ENCODE data around the gene SGIP1. TPM values are rescaled to one million over a fixed set of nuclear protein-coding genes. Genes with fewer than 3 reads are reported as not detected.

The SGIP1 gene
- total and polyA plus RNA-seq, 2 of the 8 experiments (the other 6 are each of a cell fraction or from before 2014, with no cell fraction given), result 1.4 to 2.1 TPM

GRCh38 chr1:66607458-66607857, 73.5 kb downstream of the SGIP1 start:
- no peaks in the 10 kb centered on the region for H3K23me2 ChIP-seq (ENCODE audit: low read depth, low read length)
- H4K8ac ChIP-seq (ENCODE audit: extremely low read depth, insufficient read depth, low read length), result no peak overlapping the region
- DNase-seq (ENCODE audit: low read depth in 1 of 2, low spot score in 2 of 2) (peak in 1 of 2 experiments; percentile 50), FAIRE-seq (no peak)
- no peak overlapping the region for H2AFZ ChIP-seq (ENCODE audit: low read length)
- no peaks in the 10 kb centered on the region for H3K9me3 ChIP-seq (ENCODE audit: insufficient read depth in 2 of 2, low read depth in 1 of 2, low read length in 1 of 2)
- H3K79me1 ChIP-seq (ENCODE audit: low read depth, low read length), result no peaks in the 10 kb centered on the region
- no peak overlapping the region for H2BK120ac ChIP-seq (replicated peaks; ENCODE audit: low read depth, low read length)
- no peaks in the 10 kb centered on the region for H4K20me1 ChIP-seq (replicated peaks in 1 of 2; ENCODE audit: control insufficient read depth in 1 of 2, insufficient read depth in 2 of 2, low read length in 2 of 2)
- no peak overlapping the region for H3K56ac ChIP-seq (replicated peaks; ENCODE audit: insufficient read length, low read depth, low read length)
- CTCF ChIA-PET (ENCODE audit: partially characterized antibody), result interaction anchor here (0.6 to 4.6 kb wide), 11 partner anchors 10 to 139 kb away, joined by 3 to 26 read pairs (median 3); partner anchors contain the start of gene SGIP1
- WGBS, 2 experiments (ENCODE audit: extremely low coverage in 1 of 2, insufficient coverage in 1 of 2, insufficient read length in 1 of 2, insufficient replicate concordance in 2 of 2, low coverage in 1 of 2, low lambda C conversion rate in 2 of 2, missing lambda C conversion rate in 1 of 2), result 81% methylated on average over 2 of the region's 2 CpGs; no CpG with 5 or more reads in 1 of the 2 experiments
- H3K4me2 ChIP-seq (ENCODE audit: insufficient read depth in 1 of 2, low read depth in 2 of 2, low read length in 2 of 2), result no peak overlapping the region
- no peak overlapping the region for H3K9ac ChIP-seq (replicated peaks in 1 of 4; ENCODE audit: extremely low read depth in 1 of 4, low read depth in 3 of 4, low read length in 3 of 4)
- H2BK20ac ChIP-seq (ENCODE audit: low read length), result no peak overlapping the region
- H3K79me2 ChIP-seq (ENCODE audit: control insufficient read depth in 1 of 2, insufficient read depth in 2 of 2, low read length in 2 of 2), result no peaks in the 10 kb centered on the region
- no peaks in the 10 kb centered on the region for H3K36me3 ChIP-seq (ENCODE audit: control insufficient read depth in 2 of 4, insufficient read depth in 4 of 4, low read length in 3 of 4)
- no peak overlapping the region for H3K27ac ChIP-seq (ENCODE audit: low read depth, low read length)
- H3K27me3 ChIP-seq (replicated peaks in 1 of 4; ENCODE audit: control insufficient read depth in 3 of 4, extremely low read depth in 1 of 4, insufficient read depth in 3 of 4, low read length in 3 of 4), result no peaks in the 10 kb centered on the region
- no peak overlapping the region for H4K5ac ChIP-seq (ENCODE audit: insufficient read length, low read depth, low read length)
- H3K4me1 ChIP-seq (replicated peaks in 1 of 4; ENCODE audit: control insufficient read depth in 3 of 4, insufficient read depth in 4 of 4, low read length in 3 of 4), result no peaks in the 10 kb centered on the region
- H2BK5ac ChIP-seq (ENCODE audit: low read depth, low read length), result no peak overlapping the region
- H2AK5ac ChIP-seq (ENCODE audit: low read depth, low read length), result no peak overlapping the region
- no peak overlapping the region for H3K18ac ChIP-seq (ENCODE audit: extremely low read depth, low read length)
- no peak overlapping the region for H3K4ac ChIP-seq (replicated peaks; ENCODE audit: insufficient read length, low read depth, low read length)
- no peak overlapping the region for H3K4me3 ChIP-seq (ENCODE audit: extremely low read depth in 1 of 4, insufficient read depth in 2 of 4, low read depth in 3 of 4, low read length in 4 of 4)
- no peak overlapping the region for H4K91ac ChIP-seq (replicated peaks; ENCODE audit: insufficient read length, low read length)
- H3K14ac ChIP-seq (ENCODE audit: insufficient read length), result no peak overlapping the region
- POLR2A ChIA-PET (ENCODE audit: partially characterized antibody), result no interaction called here
- H2BK15ac ChIP-seq (ENCODE audit: low read length), result no peak overlapping the region
- no peak overlapping the region for H2BK12ac ChIP-seq (ENCODE audit: low read depth, low read length)
- TF ChIP-seq ZNF274 (IDR thresholded peaks at IDR 0.05; ENCODE audit: borderline replicate concordance, extremely low read depth, low read length) (no peak), ASH2L (IDR thresholded peaks at IDR 0.05; ENCODE audit: low read length) (no peak), RAD21 (IDR thresholded peaks at IDR 0.05 in 1 of 2, conservative IDR thresholded peaks at IDR 0.05 in 1 of 2; ENCODE audit: low read depth in 2 of 2, low read length in 2 of 2) (peak; percentile 71 to 75)
- TF ChIP-seq, protein P1, sequence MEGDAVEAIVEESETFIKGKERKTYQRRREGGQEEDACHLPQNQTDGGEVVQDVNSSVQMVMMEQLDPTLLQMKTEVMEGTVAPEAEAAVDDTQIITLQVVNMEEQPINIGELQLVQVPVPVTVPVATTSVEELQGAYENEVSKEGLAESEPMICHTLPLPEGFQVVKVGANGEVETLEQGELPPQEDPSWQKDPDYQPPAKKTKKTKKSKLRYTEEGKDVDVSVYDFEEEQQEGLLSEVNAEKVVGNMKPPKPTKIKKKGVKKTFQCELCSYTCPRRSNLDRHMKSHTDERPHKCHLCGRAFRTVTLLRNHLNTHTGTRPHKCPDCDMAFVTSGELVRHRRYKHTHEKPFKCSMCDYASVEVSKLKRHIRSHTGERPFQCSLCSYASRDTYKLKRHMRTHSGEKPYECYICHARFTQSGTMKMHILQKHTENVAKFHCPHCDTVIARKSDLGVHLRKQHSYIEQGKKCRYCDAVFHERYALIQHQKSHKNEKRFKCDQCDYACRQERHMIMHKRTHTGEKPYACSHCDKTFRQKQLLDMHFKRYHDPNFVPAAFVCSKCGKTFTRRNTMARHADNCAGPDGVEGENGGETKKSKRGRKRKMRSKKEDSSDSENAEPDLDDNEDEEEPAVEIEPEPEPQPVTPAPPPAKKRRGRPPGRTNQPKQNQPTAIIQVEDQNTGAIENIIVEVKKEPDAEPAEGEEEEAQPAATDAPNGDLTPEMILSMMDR (IDR thresholded peaks at IDR 0.05; ENCODE audit: control extremely low read depth in 1 of 3, insufficient read depth in 1 of 3, low read depth in 1 of 3, low read length in 3 of 3), result peak; percentile 51 to 59 (median 51)
- no peak overlapping the region for H3K23ac ChIP-seq (ENCODE audit: insufficient read length)
